GM10266 (cell line): ENCODE measurements around the gene DIRAS1.

Source experiments
- DNase-seq: peaks from one replicate; pipeline ENCODE4 v3.0.0; 2012; ENCODE audit errors: extremely low spot score
- CTCF ChIP-seq: IDR thresholded peaks from 2 replicates; pipeline ENCODE4 v1.5.1; 2012; ENCODE audit warnings: mild to moderate bottlenecking, low read depth; ENCODE audit not compliant: control insufficient read depth, insufficient read depth; ENCODE audit errors: missing control alignments

DIRAS1 gene

DNA sequence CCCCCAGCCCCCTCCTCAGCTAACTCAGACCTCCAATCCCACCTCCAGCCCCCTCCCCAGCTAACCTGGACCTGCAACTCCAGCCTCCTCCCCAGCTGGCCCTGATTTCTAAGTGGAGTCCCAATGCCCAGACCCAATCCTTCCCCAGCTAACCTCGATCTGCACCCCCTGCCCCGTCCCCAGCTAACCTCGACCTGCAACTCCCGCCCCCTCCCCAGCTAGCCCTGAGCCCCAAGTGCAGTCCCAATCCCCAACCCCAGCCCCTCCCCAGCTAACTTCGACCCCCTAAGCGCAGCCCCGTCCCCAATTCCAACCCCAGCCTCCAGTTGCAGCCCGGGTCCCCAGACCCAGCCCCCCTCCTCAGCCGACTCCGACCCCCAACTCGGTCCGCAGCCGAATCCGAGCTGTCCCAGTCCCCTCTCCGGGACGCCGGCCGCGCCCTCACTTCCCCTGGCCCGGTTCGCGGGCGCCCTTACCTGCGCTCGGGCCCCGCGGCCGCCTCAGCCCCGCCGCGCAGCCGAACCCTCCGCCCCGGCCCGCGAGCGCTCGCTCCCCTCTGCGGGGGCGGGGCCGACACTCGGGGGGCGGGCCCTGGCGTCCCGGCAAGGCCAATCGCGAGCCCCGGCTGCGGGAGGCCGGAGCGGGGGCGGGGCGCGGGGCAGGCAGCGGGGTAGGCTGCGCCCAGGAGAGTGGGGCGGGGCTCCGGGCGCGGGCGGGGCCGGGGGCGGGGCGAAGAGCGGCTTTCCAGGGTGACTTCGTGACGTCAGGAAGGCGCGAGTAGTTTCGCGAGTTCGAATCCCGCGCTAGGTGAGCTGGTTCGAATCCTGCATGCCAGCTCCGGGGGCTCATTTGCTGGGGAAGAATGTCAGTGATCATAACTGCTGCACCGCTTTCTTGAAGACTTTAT is 18.7 kb downstream of the DIRAS1 start, which contains the start of gene GNG7:
TSS of gene GNG7 (minus strand) at position 525 of the 907 bp plus-strand sequence. CDS start 182,006 bp downstream, outside the sequence.
- peak; percentile 100 for DNase-seq
- TF ChIP-seq CTCF, result no peak

DNA sequence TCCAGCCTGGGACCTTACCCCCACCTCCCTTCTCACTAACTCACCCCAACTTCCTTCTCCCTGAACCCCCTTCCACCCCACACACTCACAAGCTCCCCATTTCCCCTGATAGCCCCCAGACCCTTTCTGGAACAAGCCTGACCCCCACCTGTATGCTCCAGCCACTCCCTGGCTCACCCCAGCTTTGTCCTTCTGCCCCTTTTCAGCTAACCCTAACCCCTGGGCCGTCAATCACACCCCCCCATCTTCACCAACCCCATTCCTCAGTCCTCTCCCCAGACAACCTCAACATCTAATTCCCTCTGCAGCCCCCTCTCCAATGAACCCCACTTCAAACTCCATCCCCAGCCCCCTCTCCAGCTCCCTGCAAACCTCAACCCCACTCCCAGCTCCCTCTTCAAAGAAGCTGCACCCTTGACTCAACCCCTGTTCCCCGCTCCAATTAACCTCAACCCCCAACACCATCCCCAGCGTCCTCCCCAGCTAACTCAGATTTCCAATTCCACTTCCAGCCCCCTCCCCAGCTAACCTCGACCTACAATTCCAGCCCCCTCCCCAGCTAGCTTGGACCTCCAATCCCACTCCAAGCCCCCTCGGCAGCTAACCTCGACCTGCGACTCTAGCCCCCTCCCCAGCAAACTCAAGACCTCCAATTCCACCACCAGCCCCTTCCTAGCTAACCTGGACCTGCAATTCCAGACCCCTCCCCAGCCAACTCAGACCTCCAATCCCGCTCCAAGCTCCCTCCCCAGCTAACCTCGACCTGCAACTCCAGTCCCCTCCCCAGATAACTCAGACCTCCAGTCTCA is 19.6 kb downstream of the DIRAS1 start:
- DNase-seq, result no peak
- TF ChIP-seq CTCF, result no peak

DNA sequence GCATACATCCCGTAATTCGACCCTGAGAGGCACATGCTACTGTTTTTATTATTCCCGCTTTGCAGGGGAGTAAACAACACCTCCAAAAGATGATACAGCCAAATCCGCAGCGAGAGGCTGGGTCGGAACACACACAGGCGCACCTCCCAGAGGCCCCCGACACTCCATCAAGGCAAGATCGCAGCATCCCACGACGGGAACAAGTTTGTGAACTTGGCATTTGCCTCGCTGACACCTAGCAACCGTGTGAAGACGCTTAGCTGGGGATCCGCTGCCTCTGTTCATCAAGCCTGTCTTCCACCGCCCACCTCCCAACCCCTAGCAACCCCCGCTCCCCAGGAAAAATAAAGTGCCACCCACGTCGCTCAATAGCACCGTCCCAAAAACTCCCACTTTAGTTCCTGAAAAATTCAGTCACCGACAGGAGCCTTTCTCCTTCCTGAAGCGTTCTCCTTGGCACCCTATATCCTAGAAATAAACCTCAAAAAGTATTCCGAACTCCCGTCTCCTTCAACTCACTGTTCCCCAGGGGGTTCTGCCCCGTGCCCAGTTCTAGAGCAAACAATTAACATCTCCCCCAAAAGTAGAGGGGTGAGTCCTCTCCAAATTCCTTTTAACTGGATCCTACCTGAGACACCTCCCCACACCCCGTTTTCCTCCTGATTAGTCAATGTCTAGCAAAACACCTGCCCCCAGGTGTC is 20.4 kb downstream of the DIRAS1 start:
- DNase-seq, result no peak
- no peak for TF ChIP-seq CTCF

DNA sequence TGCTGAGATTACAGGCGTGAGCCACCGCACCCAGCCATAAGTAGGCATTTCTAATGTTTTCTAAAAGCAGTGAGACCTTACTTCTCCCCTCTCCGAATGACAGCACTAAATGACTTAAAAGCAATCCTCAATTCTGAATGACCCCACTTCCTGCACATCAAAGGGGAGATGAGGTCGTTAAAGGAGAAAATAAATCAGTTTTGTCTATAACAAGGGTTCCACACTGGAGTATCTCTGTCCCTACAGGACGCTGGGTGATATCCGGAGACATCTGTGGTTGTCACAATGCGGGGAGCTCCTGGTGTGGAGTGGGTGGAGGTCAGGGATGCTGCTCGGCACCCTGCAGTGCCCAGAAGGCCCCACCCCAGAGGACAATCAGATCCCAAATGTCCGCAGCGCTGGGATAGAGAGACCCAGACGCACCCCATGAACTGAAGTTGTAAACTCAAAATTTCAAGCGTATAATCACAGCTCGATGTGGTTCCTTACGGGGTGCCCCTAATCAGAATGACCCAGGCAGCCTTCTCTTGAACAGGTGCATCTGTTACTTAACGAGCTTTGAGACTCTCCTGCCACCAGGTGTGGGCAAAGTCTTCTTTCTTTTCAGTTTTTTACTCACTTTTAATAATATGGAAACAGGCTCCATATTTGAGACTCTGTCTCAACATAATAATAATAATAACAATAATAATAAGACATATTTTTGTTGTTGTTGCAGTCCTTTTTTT is 21.6 kb downstream of the DIRAS1 start:
- no peak for TF ChIP-seq CTCF
- DNase-seq, result no peak

DNA sequence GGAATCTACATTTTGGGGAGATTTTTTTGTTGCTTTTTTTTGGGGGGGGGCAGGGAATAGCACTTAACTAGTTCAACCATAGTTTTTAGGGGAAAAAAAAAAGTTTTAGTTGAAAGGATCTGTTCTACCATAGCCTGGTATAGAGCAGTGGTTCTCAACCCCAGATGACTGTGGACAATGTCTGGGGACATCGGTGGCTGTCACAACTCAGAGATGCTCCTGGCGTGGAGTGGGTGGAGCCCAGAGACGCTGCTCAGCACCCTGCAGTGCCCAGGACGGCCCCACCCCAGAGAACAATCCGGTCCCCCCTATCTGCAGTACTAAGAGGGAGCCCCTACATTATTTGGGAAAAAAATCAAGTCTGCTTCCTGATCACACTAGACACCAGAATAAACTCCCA is 27.0 kb downstream of the DIRAS1 start:
- TF ChIP-seq CTCF, result no peak
- DNase-seq, result no peak

DNA sequence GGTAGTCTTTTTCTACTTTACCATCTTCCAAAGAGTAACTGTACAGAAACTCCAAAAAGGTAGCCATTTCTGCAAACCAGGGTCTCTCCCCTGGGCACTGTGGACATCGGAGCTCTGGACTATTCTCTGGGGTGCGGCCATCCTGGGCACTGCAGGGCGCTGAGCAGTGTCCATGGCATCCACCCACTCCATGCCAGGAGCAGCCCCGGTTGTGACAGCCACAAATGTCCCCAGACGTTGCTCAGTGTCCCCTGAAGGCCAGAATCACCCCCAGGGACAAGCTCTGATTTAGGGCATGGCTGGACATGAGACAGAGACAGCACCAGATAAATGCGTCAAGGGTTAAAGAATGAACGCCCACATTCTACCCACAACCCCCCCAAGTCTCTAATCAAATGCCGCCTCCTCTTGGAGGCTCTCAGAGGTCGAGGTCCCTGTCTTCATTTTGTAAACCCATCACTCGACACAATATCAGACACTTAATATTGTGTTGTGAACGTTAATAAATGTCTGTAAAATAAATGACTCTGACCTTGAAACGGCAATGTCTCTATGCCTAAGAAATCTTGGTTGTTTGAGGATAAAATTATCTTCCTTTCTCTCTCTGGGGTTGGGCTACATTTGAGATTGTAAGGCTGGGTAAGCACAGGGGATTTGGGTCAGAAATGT is 27.5 kb downstream of the DIRAS1 start:
- no peak for TF ChIP-seq CTCF
- no peak for DNase-seq
